HG02678 (cell line): ENCODE data around the gene DDAH2.

ENCODE experiments used
- ATAC-seq: cut with Tn5 transposase; IDR thresholded peaks from one replicate; pipeline ENCODE4 v1.9.1; 2021; ENCODE audit warnings: mild to moderate bottlenecking, moderate library complexity; ENCODE audit not compliant: unreplicated experiment

DDAH2 gene

GRCh38 chr6:31733734-31734133 is 4.6 kb upstream of the DDAH2 start:
- ATAC-seq, result no peak

- no peak for ATAC-seq
These were observed 2.9 kb upstream of the DDAH2 start for GRCh38 chr6:31732029-31732428.

GRCh38 chr6:31730631-31731086 is 1.6 kb upstream of the DDAH2 start:
- no peak for ATAC-seq

- peak; percentile 45 for ATAC-seq
These were observed 1.0 kb upstream of the DDAH2 start for GRCh38 chr6:31729979-31730630.

GRCh38 chr6:31729515-31729978 is 448 bp upstream of the DDAH2 start:
- peak; percentile 51 for ATAC-seq

GRCh38 chr6:31727717-31728671 is 1.1 kb downstream of the DDAH2 start:
- no peak for ATAC-seq

GRCh38 chr6:31727034-31727716 is 1.9 kb downstream of the DDAH2 start:
- ATAC-seq, result peak; percentile 51

GRCh38 chr6:31725502-31726350 is 3.4 kb downstream of the DDAH2 start:
- no peak for ATAC-seq

- ATAC-seq, result no peak
These were observed 5.0 kb downstream of the DDAH2 start for GRCh38 chr6:31723980-31724691.

GRCh38 chr6:31723245-31723979 is 5.7 kb downstream of the DDAH2 start, which contains the start of gene MPIG6B:
Gene MPIG6B (plus strand): TSS chr6:31723373. CDS start chr6:31723384, 11 bp downstream.
- ATAC-seq, result no peak

- ATAC-seq, result no peak
These were observed 6.9 kb downstream of the DDAH2 start for GRCh38 chr6:31722173-31722572.

GRCh38 chr6:31721351-31722020 is 7.6 kb downstream of the DDAH2 start, which contains the start of gene LY6G6C:
Gene LY6G6C (minus strand): TSS chr6:31721746. CDS start chr6:31721679, 67 bp downstream.
- ATAC-seq, result no peak

GRCh38 chr6:31720196-31720770 is 8.8 kb downstream of the DDAH2 start:
- no peak for ATAC-seq

GRCh38 chr6:31719001-31719400 is 10.1 kb downstream of the DDAH2 start:
- ATAC-seq, result no peak

GRCh38 chr6:31718265-31718664 is 10.8 kb downstream of the DDAH2 start:
- ATAC-seq, result no peak

GRCh38 chr6:31717499-31718222 is 11.4 kb downstream of the DDAH2 start:
- ATAC-seq, result no peak
